OCI-LY3 (cell line): ENCODE measurements around the gene SPANXN5.
"Not testable (repeated sequence)": the region's sequence is repeated elsewhere in the genome, so short reads cannot be mapped to it uniquely, and the experiment has no call there.

Experiments
- H2AFZ ChIP-seq: fragments of 200-600, 300-600 bp; shearing (Covaris generic); 2 replicates; pipeline ENCODE4 v1.6.0; 2014; ENCODE audit warnings: antibody characterized with exemption, low read depth, low read length
- H3K27ac ChIP-seq: fragments of 200-600, 300-600 bp; sonication (generic); 2 replicates; pipeline ENCODE4 v1.5.1; 2014; ENCODE audit warnings: mild to moderate bottlenecking, low read length, moderate library complexity, mixed read lengths
- H3K27me3 ChIP-seq: fragments of 200-600, 300-600 bp; sonication (generic); 2 replicates; pipeline ENCODE4 v1.6.1; 2014; ENCODE audit warnings: low read depth, low read length, mixed read lengths
- H3K36me3 ChIP-seq: fragments of 200-600, 300-600 bp; sonication (generic); replicated peaks from 2 replicates; pipeline ENCODE3; 2014; ENCODE audit warnings: low read depth, low read length, mixed read lengths
- H3K4me1 ChIP-seq: fragments of 300-600, 200-600 bp; sonication (generic); 2 replicates; pipeline ENCODE4 v1.6.1; 2014; ENCODE audit warnings: low read length, mixed read lengths
- H3K4me2 ChIP-seq: fragments of 200-600, 300-600 bp; sonication (generic); 2 replicates; pipeline ENCODE4 v1.6.1; 2014; ENCODE audit warnings: low read length, mixed read lengths
- H3K4me3 ChIP-seq: fragments of 300-600, 200-600 bp; sonication (generic); 2 replicates; pipeline ENCODE4 v1.5.1; 2014; ENCODE audit warnings: antibody characterized with exemption, mild to moderate bottlenecking, low read length, moderate library complexity
- H3K79me2 ChIP-seq: fragments of 300-600, 200-600 bp; shearing (Covaris generic); 2 replicates; pipeline ENCODE4 v1.6.1; 2014; ENCODE audit warnings: mild to moderate bottlenecking, low read length, mixed read lengths
- H3K9ac ChIP-seq: fragments of 300-600, 200-600 bp; shearing (Covaris generic); 2 replicates; pipeline ENCODE4 v1.6.0; 2014; ENCODE audit warnings: mild to moderate bottlenecking, low read length, moderate library complexity
- H3K9me3 ChIP-seq: fragments of 200-600, 300-600 bp; shearing (Covaris generic); 2 replicates; pipeline ENCODE4 v1.6.1; 2014; ENCODE audit warnings: low read length, mixed read lengths; ENCODE audit not compliant: insufficient read depth
- H4K20me1 ChIP-seq: fragments of 200-600, 300-600 bp; sonication (generic); 2 replicates; pipeline ENCODE4 v1.6.1; 2016; ENCODE audit warnings: low read length, mixed read lengths; ENCODE audit not compliant: insufficient read depth
- EZH2phosphoT487 ChIP-seq: fragments of 200-600 bp; shearing (Covaris generic); IDR thresholded peaks from 2 replicates; pipeline ENCODE4 v1.6.1; 2018; ENCODE audit warnings: antibody characterized with exemption, mixed run types, low read depth
- TF ChIP-seq, protein P1 (sequence below): fragments of 200-600, 300-600 bp; sonication (generic); IDR thresholded peaks from 2 replicates; pipeline ENCODE4 v1.5.1; 2014; ENCODE audit warnings: antibody characterized with exemption, low read length, low read depth

Gene SPANXN5, protein sequence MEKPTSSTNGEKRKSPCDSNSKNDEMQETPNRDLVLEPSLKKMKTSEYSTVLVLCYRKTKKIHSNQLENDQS

DNA sequence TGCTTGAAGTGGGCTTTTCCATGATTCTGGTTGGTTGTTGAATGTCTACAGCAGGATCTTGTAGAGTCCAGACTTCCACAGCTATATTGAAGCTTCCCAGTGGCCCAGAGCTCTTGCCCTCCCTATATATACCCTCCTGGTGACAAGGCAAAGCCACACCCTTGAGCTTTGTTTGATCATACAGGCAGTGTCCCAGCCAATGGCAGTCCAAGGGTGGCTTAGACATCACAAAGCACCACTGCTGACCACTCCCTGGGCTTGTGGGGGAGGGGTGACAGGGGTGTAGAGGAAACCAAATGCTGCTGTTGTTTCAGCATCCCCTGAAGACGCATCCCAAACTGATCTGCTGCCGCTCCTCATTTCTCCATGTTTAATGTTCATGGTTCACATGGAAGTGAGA lies at the start of gene SPANXN5:
TSS of gene SPANXN5 (minus strand) at position 101 of the 400 bp plus-strand sequence. CDS start at position 22, 79 bp downstream.
- not testable (repeated sequence) for H3K4me3 ChIP-seq, H3K9ac ChIP-seq, H3K4me2 ChIP-seq, H4K20me1 ChIP-seq, H3K36me3 ChIP-seq, H3K4me1 ChIP-seq, H3K27ac ChIP-seq, H3K27me3 ChIP-seq, H3K79me2 ChIP-seq, H2AFZ ChIP-seq, H3K9me3 ChIP-seq

DNA sequence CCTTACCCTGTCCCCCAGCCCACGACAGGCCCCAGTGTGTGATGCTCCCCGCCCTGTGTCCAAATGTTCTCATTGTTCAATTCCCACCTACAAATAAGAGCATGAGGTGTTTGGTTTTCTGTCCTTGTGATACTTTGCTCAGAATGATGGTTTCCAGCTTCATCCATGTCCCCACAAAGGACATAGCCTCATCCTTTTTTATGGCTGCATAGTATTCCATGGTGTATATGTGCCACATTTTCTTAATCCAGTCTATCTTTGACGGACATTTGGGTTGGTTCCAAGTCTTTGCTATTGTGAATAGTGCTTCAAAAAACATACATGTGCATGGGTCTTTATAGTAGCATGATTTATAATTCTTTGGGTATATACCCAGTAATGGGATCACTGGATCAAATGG lies 46.4 kb upstream of the SPANXN5 start:
- not testable (repeated sequence) for H2AFZ ChIP-seq, H3K9me3 ChIP-seq, H3K36me3 ChIP-seq, H3K79me2 ChIP-seq, H3K4me1 ChIP-seq, H3K27me3 ChIP-seq, H3K4me2 ChIP-seq, H4K20me1 ChIP-seq, H3K27ac ChIP-seq, H3K9ac ChIP-seq, H3K4me3 ChIP-seq

DNA sequence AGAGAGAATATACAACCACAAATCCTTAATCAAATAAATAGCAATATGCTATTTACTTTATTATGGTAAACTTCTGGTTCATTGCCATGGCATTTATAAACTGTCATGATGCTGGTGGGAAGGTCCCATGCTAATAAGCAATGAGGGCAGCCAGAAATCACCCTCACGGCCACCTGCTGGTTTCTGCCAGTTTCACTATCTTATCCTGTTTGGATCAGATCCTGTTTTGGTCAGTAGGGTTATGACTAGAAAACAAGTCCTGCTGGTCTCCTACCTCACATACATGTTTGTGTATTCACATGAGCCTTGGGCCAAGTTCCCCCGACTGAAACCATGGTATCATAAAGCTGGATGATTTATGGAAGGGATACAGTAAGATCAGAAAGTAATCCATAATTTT lies 41.9 kb upstream of the SPANXN5 start:
- Histone ChIP-seq H3K4me1 (peaks cover 6% of the 10 kb centered on the region; the same call in 1 of the 2 replicates), H2AFZ (no peak overlapping the region), H3K27ac (no peak overlapping the region), H3K27me3 (no peaks in the 10 kb centered on the region), H3K4me3 (no peak overlapping the region), H3K9ac (no peak overlapping the region), H3K36me3 (no peaks in the 10 kb centered on the region), H3K4me2 (no peak overlapping the region), H3K9me3 (no peaks in the 10 kb centered on the region), H3K79me2 (no peaks in the 10 kb centered on the region), H4K20me1 (no peaks in the 10 kb centered on the region)
- TF ChIP-seq, protein P1, sequence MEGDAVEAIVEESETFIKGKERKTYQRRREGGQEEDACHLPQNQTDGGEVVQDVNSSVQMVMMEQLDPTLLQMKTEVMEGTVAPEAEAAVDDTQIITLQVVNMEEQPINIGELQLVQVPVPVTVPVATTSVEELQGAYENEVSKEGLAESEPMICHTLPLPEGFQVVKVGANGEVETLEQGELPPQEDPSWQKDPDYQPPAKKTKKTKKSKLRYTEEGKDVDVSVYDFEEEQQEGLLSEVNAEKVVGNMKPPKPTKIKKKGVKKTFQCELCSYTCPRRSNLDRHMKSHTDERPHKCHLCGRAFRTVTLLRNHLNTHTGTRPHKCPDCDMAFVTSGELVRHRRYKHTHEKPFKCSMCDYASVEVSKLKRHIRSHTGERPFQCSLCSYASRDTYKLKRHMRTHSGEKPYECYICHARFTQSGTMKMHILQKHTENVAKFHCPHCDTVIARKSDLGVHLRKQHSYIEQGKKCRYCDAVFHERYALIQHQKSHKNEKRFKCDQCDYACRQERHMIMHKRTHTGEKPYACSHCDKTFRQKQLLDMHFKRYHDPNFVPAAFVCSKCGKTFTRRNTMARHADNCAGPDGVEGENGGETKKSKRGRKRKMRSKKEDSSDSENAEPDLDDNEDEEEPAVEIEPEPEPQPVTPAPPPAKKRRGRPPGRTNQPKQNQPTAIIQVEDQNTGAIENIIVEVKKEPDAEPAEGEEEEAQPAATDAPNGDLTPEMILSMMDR: no peak
- TF ChIP-seq EZH2phosphoT487: no peak

DNA sequence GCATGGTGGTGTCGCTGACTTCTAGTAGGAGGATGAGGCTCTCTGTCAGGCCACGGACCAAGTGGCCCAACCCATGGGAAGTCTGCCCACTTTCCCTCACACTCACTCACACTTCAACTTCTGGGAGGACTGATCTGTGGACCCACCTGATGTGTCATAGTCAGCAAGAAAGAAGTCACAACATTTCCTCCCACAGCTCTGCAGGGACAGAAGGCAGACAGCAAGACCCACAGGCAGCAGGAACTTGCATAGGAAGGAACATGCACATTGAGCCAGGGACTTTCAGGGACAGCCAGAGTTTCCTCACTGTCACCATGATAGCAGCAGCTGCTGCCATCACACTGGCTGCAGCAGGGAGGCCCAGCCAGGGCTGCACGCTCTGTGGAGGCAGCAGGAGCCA lies 33.3 kb upstream of the SPANXN5 start:
- H3K27ac ChIP-seq: no peak overlapping the region
- no peaks in the 10 kb centered on the region for H3K4me1 ChIP-seq
- H3K9ac ChIP-seq: no peak overlapping the region
- no peak overlapping the region for H3K4me3 ChIP-seq
- H3K9me3 ChIP-seq: no peaks in the 10 kb centered on the region
- no peaks in the 10 kb centered on the region for H3K79me2 ChIP-seq
- no peak for TF ChIP-seq EZH2phosphoT487
- TF ChIP-seq, protein P1: no peak
- H3K4me2 ChIP-seq: no peak overlapping the region
- H4K20me1 ChIP-seq: no peaks in the 10 kb centered on the region
- no peak overlapping the region for H2AFZ ChIP-seq
- no peaks in the 10 kb centered on the region for H3K36me3 ChIP-seq
- H3K27me3 ChIP-seq: no peaks in the 10 kb centered on the region

DNA sequence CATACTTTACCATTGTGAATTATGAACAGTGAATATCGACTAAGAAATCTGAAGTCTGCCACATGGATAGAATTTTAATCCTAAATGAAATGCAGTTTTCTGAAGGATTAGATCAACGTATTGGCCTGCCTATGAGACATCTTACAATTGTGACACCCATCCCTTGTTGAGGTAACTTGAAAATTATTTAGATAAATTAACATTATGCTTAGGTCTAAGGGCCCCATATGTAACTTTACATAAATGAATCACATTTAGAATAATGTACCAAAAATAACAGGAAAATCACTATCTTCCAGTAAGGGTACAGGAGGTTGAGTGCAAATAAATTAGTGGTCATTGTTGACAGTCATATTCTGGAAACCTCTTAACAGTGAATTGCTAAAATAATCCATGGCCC lies 27.4 kb upstream of the SPANXN5 start:
- Histone ChIP-seq H2AFZ (no peak overlapping the region), H3K4me3 (no peak overlapping the region), H3K36me3 (no peaks in the 10 kb centered on the region), H3K4me1 (no peaks in the 10 kb centered on the region), H3K9ac (no peak overlapping the region), H3K27ac (no peak overlapping the region), H3K4me2 (no peak overlapping the region), H3K27me3 (no peaks in the 10 kb centered on the region), H3K79me2 (no peaks in the 10 kb centered on the region), H4K20me1 (no peaks in the 10 kb centered on the region), H3K9me3 (no peaks in the 10 kb centered on the region)
- TF ChIP-seq, protein P1: no peak
- no peak for TF ChIP-seq EZH2phosphoT487
